Measurements from ENCODE around the gene XRN2. TPM values are rescaled to one million over a fixed set of nuclear protein-coding genes. Genes with fewer than 3 reads are reported as not detected.
"Not testable (repeated sequence)": the region's sequence is repeated elsewhere in the genome, so short reads cannot be mapped to it uniquely, and the experiment has no call there.

The XRN2 gene
- polyA plus RNA-seq, 2 of the 4 experiments (the other 2 are of a cell fraction): 125 to 192 TPM

GRCh38 chr20:21419147-21419546 is 116.0 kb downstream of the XRN2 start:
- CTCF ChIA-PET; POLR2A ChIA-PET; FAIRE-seq; H3K4me1 ChIP-seq; H3K4me3 ChIP-seq; H3K4me2 ChIP-seq; ATAC-seq; H3K9me3 ChIP-seq; H3K27ac ChIP-seq; DNase-seq (ENCODE audit: low read depth in 1 of 2, low spot score in 1 of 2): not testable (repeated sequence)
- 3% methylated on average over 2 of the region's 2 CpGs for WGBS (ENCODE audit: missing lambda C conversion rate)

- no peak for TF ChIP-seq FOSB (CRISPR knock-in tag; IDR thresholded peaks at IDR 0.05)
- TF ChIP-seq RFX5 (IDR thresholded peaks at IDR 0.05): no peak
- no peak for TF ChIP-seq FOSL2 (IDR thresholded peaks at IDR 0.05)
- TF ChIP-seq FOSL2 (CRISPR knock-in tag; IDR thresholded peaks at IDR 0.05): no peak
- no peak for TF ChIP-seq KDM5A (IDR thresholded peaks at IDR 0.05)
- TF ChIP-seq JUN (IDR thresholded peaks at IDR 0.05): no peak
- no peak for TF ChIP-seq MAFK (IDR thresholded peaks at IDR 0.05; ENCODE audit: partially characterized antibody)
- no peak for TF ChIP-seq ZSCAN20 (CRISPR knock-in tag; IDR thresholded peaks at IDR 0.05)
- TF ChIP-seq CHD2 (IDR thresholded peaks at IDR 0.05; ENCODE audit: low read length, partially characterized antibody): no peak
- TF ChIP-seq RARB (CRISPR knock-in tag; IDR thresholded peaks at IDR 0.05): no peak
- no peak for TF ChIP-seq NPAS2 (CRISPR knock-in tag; IDR thresholded peaks at IDR 0.05; ENCODE audit: borderline replicate concordance)
- 46% methylated on average over 4 of the region's 4 CpGs for WGBS (ENCODE audit: missing lambda C conversion rate)
- POLR2A ChIA-PET: no interaction called here
- FAIRE-seq (no peak), DNase-seq (ENCODE audit: low read depth in 1 of 2, low spot score in 1 of 2) (no peak), ATAC-seq (no peak)
- CTCF ChIA-PET: no interaction called here
- Histone ChIP-seq H3K4me1 (no peaks in the 10 kb centered on the region), H3K4me2 (no peak overlapping the region), H3K27ac (no peak overlapping the region), H3K4me3 (no peak overlapping the region), H3K9me3 (peaks cover 8% of the 10 kb centered on the region; the same call in 1 of the 3 replicates)
Measured at GRCh38 chr20:21421601-21422236, 118.6 kb downstream of the XRN2 start.

GRCh38 chr20:21423712-21424111 is 120.6 kb downstream of the XRN2 start:
- WGBS (ENCODE audit: missing lambda C conversion rate): 38% methylated on average over 1 of the region's 1 CpG
- H3K27ac ChIP-seq; ATAC-seq; H3K4me3 ChIP-seq; DNase-seq (ENCODE audit: low read depth in 1 of 2, low spot score in 1 of 2); H3K4me2 ChIP-seq; CTCF ChIA-PET; H3K9me3 ChIP-seq; FAIRE-seq; POLR2A ChIA-PET; H3K4me1 ChIP-seq: not testable (repeated sequence)

- POLR2A ChIA-PET: no interaction called here
- H3K27ac ChIP-seq: no peak overlapping the region
- H3K4me1 ChIP-seq: no peaks in the 10 kb centered on the region
- H3K9me3 ChIP-seq: peaks cover 8% of the 10 kb centered on the region; the same call in 1 of the 3 replicates
- TF ChIP-seq FOXS1 (CRISPR knock-in tag; IDR thresholded peaks at IDR 0.05) (no peak), BHLHE40 (IDR thresholded peaks at IDR 0.05; ENCODE audit: low read depth, low read length) (no peak), MAZ (IDR thresholded peaks at IDR 0.05; ENCODE audit: borderline replicate concordance, low read depth, low read length) (no peak), POLR2AphosphoS2 (conservative IDR thresholded peaks at IDR 0.05; ENCODE audit: low read length) (no peak), RFX5 (IDR thresholded peaks at IDR 0.05) (no peak), KDM5A (IDR thresholded peaks at IDR 0.05) (no peak), JUN (IDR thresholded peaks at IDR 0.05) (no peak), CBX8 (IDR thresholded peaks at IDR 0.05) (no peak), HES2 (IDR thresholded peaks at IDR 0.05) (no peak), TP53 (CRISPR knock-in tag; IDR thresholded peaks at IDR 0.05) (no peak), RCOR1 (IDR thresholded peaks at IDR 0.05; ENCODE audit: low read depth, low read length) (no peak), FOSL2 (IDR thresholded peaks at IDR 0.05) (no peak), FOSL2 (CRISPR knock-in tag; IDR thresholded peaks at IDR 0.05) (no peak), HDAC2 (IDR thresholded peaks at IDR 0.05) (no peak), RARB (CRISPR knock-in tag; IDR thresholded peaks at IDR 0.05) (no peak), KDM1A (IDR thresholded peaks at IDR 0.05; ENCODE audit: low read depth) (no peak), JUNB (IDR thresholded peaks at IDR 0.05) (no peak), ZNF302 (CRISPR knock-in tag; IDR thresholded peaks at IDR 0.05) (no peak), BCL3 (IDR thresholded peaks at IDR 0.05) (no peak), NR3C1 (IDR thresholded peaks at IDR 0.05) (no peak), CHD2 (IDR thresholded peaks at IDR 0.05; ENCODE audit: low read length, partially characterized antibody) (no peak)
- ATAC-seq: no peak
- no peak for DNase-seq (ENCODE audit: low read depth in 1 of 2, low spot score in 1 of 2)
- H3K4me3 ChIP-seq: no peak overlapping the region
- CTCF ChIA-PET: no interaction called here
- H3K4me2 ChIP-seq: no peak overlapping the region
- under 1% methylated on average over 4 of the region's 4 CpGs for WGBS (ENCODE audit: missing lambda C conversion rate)
- no peak for FAIRE-seq
Measured at GRCh38 chr20:21424846-21425245, 121.7 kb downstream of the XRN2 start.

Data from A549 (cell line).